GM19239 (cell line): ENCODE results near the gene DGKZ.

ENCODE experiments used
- DNase-seq: peaks from one replicate; pipeline ENCODE4 v3.0.0; 2011; ENCODE audit warnings: low spot score; ENCODE audit not compliant: insufficient read length
- FAIRE-seq: peaks from 2 replicates; lab custom pipeline; 2011; peaks lifted over from hg19 to GRCh38; lab: Jason Lieb, UNC

DGKZ gene

GRCh38 chr11:46390331-46391171 is 43.3 kb downstream of the DGKZ start:
- FAIRE-seq (no peak), DNase-seq (no peak)

- no peak for DNase-seq
- FAIRE-seq: no peak
Measured at GRCh38 chr11:46391186-46391577, 43.9 kb downstream of the DGKZ start.

GRCh38 chr11:46391578-46392420 is 44.5 kb downstream of the DGKZ start, which contains the start of gene CHRM4:
Gene CHRM4 (minus strand): TSS chr11:46391776. CDS start chr11:46386557, 5,219 bp downstream.
- FAIRE-seq (no peak), DNase-seq (peak; percentile 53)

GRCh38 chr11:46392421-46393230 is 45.4 kb downstream of the DGKZ start:
- DNase-seq (peak; percentile 99), FAIRE-seq (peak; percentile 87)

GRCh38 chr11:46393231-46393616 is 46.0 kb downstream of the DGKZ start:
- FAIRE-seq: no peak

GRCh38 chr11:46393759-46394158 is 46.5 kb downstream of the DGKZ start:
- DNase-seq (no peak), FAIRE-seq (peak; percentile 45)

More at GRCh38 chr11:46393231-46393616, 46.0 kb downstream of the DGKZ start:
- no peak for DNase-seq

- no peak for FAIRE-seq
- DNase-seq: no peak
Measured at GRCh38 chr11:46397526-46397925, 50.3 kb downstream of the DGKZ start.

- FAIRE-seq (no peak), DNase-seq (no peak)
Measured at GRCh38 chr11:46402957-46403902, 56.0 kb downstream of the DGKZ start.

- DNase-seq (no peak), FAIRE-seq (no peak)
Measured at GRCh38 chr11:46404476-46405017, 57.3 kb downstream of the DGKZ start.

GRCh38 chr11:46407635-46408034 is 60.4 kb downstream of the DGKZ start:
- DNase-seq (no peak), FAIRE-seq (no peak)

- FAIRE-seq (no peak), DNase-seq (no peak)
Measured at GRCh38 chr11:46408407-46408986, 61.2 kb downstream of the DGKZ start.

- DNase-seq: no peak
- FAIRE-seq: no peak
Measured at GRCh38 chr11:46410021-46410420, 62.8 kb downstream of the DGKZ start.

GRCh38 chr11:46413760-46414465 is 66.7 kb downstream of the DGKZ start:
- no peak for FAIRE-seq
- DNase-seq: no peak

- DNase-seq: no peak
- no peak for FAIRE-seq
Measured at GRCh38 chr11:46414466-46414796, 67.2 kb downstream of the DGKZ start.

- no peak for FAIRE-seq
Measured at GRCh38 chr11:46414879-46415278, 67.6 kb downstream of the DGKZ start.

GRCh38 chr11:46417711-46418110 is 70.4 kb downstream of the DGKZ start:
- FAIRE-seq: no peak
- DNase-seq: no peak

More at GRCh38 chr11:46414879-46415278, 67.6 kb downstream of the DGKZ start:
- DNase-seq: no peak

GRCh38 chr11:46418751-46419150 is 71.5 kb downstream of the DGKZ start:
- DNase-seq (no peak), FAIRE-seq (no peak)

GRCh38 chr11:46420513-46420912 is 73.2 kb downstream of the DGKZ start:
- DNase-seq: no peak

More at GRCh38 chr11:46420513-46420912, 73.2 kb downstream of the DGKZ start:
- FAIRE-seq: no peak
